Natural killer cell treated with Interleukin-12 subunit alpha and Interleukin-12 subunit beta and Interleukin-15 and Interleukin-18, amount 100 ng/mL, for 72 hours (primary cell): Measurements from ENCODE around the gene PAWR. TPM values are rescaled to one million over a fixed set of nuclear protein-coding genes. Genes with fewer than 3 reads are reported as not detected.

Experiments used
- ATAC-seq, 2 donors: fragments of 150-1000 bp; cut with Tn5 transposase in 1 of 2; sonication (Bioruptor Pico), chemical (Tn5 transposase) in 1 of 2; 2 replicates each; pipeline ENCODE4 v1.10.0; 2021
- DNase-seq: peaks from one replicate; pipeline ENCODE4 v3.0.0; 2022; ENCODE audit warnings: low spot score
- H3K27ac Mint-ChIP-seq, 2 donors: 1 replicate in 1 of 2; 2 replicates in 1 of 2; pipeline ENCODE4 v1.8.0; 2022; ENCODE audit warnings: mixed read lengths in 2 of 2, mild to moderate bottlenecking in 1 of 2, moderate library complexity in 1 of 2
- H3K27me3 Mint-ChIP-seq, 2 donors: 1 replicate in 1 of 2; 2 replicates in 1 of 2; pipeline ENCODE4 v1.8.0; 2022; ENCODE audit warnings: mixed read lengths in 2 of 2
- H3K36me3 Mint-ChIP-seq: one replicate; pipeline ENCODE4 v1.8.0; 2022; ENCODE audit warnings: mixed read lengths
- H3K4me1 Mint-ChIP-seq, 2 donors: 1 replicate in 1 of 2; 2 replicates in 1 of 2; pipeline ENCODE4 v1.8.0; 2022; ENCODE audit warnings: low read depth in 2 of 2, mixed read lengths in 2 of 2, mild to moderate bottlenecking in 1 of 2
- H3K4me3 Mint-ChIP-seq: one replicate; pipeline ENCODE4 v1.8.0; 2022; ENCODE audit warnings: mixed read lengths
- H3K9me3 Mint-ChIP-seq: 2 replicates; pipeline ENCODE4 v1.8.0; 2022; ENCODE audit warnings: mixed read lengths
- total RNA-seq, 2 donors: library from RNA; stranded (reverse); gene quantifications; one replicate each; pipeline ENCODE4 v1.2.3, GENCODE V29; 2022

Gene PAWR
- total RNA-seq, 2 donors from 2014 or later: 3.5 to 10.2 TPM

DNA sequence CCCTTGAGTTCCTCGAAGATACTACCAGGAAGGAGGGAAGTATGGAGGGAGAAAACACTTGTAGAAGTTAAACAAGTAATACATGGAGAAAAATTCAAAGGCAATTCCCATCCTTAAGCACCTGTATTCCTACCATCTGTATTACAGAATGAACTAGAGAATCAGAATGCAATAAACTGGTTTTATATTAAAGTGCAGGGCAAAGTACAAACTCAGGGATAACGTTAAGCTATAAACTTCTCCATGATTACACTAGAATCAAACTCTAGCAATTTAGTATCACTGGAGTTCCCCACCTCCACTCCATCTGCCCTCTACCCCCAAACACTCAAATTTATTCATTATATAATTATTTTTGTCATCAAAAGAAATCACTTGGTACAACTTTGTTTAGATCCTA, 13.1 kb downstream of the PAWR start:
- Mint-ChIP-seq H3K36me3 (no peaks in the 10 kb centered on the region), H3K4me3 (no peak overlapping the region), H3K9me3 (no peaks in the 10 kb centered on the region), H3K4me1 (no peaks in the 10 kb centered on the region), H3K27me3 (peaks cover 3 to 8% of the 10 kb centered on the region in 2 donors), H3K27ac (no peak overlapping the region)
- no peak for DNase-seq
- ATAC-seq: no peak

DNA sequence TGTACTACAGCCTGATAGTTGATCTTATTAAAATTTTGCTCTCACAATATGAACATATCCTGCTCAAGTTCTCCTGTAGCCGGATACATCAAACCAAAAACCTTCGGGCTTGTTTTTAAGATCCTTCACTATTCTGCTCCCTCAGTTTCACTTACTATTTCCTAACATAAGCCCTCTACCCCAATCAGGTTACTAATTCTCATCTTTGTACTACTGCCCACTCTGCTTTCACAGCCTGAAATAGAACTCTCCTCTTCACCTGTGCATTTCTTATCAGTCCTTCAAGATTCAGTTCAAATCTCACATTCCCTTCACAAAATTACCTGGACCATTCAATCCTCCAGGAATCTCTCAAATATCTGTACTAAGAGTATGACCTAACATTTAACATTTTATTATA, 14.2 kb downstream of the PAWR start:
- no peak for DNase-seq
- Mint-ChIP-seq H3K4me3 (no peak overlapping the region), H3K27ac (no peak overlapping the region), H3K36me3 (peaks cover 4% of the 10 kb centered on the region), H3K9me3 (peaks cover 5% of the 10 kb centered on the region), H3K4me1 (no peaks in the 10 kb centered on the region), H3K27me3 (peaks cover 8 to 9% of the 10 kb centered on the region in 2 donors)
- no peak for ATAC-seq

DNA sequence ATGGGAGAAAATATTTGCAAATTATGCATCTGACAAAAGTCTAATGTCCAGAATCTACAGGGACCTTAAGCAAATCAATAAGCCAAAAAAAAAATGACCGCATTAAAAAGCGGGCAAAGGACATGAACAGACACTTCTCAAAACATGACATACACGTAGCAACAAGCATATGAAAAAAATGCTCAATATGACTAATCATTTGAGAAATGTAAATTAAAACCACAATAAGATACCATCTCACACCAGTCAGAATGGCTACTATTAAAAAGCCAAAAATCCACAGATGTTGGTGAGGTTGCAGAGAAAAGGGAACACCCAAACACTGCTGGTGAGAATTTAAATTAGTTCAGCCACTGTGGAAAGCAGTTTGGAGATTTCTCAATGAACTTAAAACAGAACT, 16.1 kb downstream of the PAWR start:
- Mint-ChIP-seq H3K27ac (no peak overlapping the region), H3K4me1 (no peaks in the 10 kb centered on the region), H3K27me3 (peaks cover 6 to 8% of the 10 kb centered on the region in 2 donors), H3K36me3 (peaks cover 4% of the 10 kb centered on the region), H3K9me3 (peaks cover 5% of the 10 kb centered on the region), H3K4me3 (no peak overlapping the region)
- DNase-seq (no peak), ATAC-seq (no peak)

DNA sequence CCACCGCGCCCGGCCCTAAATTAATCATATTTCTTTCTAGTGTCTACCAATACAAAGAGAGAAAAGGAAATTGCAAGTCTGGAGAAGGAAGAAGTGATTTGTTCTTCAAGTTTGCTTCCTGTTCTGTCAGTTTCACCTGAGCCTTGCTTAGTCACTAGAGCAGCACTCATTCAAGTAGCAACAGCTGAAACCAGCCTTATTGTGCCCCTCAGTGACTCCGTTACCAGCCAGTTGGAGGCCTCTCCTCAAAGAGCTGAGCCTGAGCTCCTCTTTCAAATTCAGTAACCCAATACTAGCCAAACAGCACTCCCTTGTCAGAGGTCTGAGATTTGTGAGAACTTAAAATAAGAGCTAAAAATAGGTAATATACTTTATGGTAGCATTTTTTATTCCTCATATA, 17.4 kb downstream of the PAWR start:
- DNase-seq: no peak
- Mint-ChIP-seq H3K27me3 (peaks cover 6 to 8% of the 10 kb centered on the region in 2 donors), H3K27ac (no peak overlapping the region), H3K36me3 (peaks cover 4% of the 10 kb centered on the region), H3K9me3 (peaks cover 5% of the 10 kb centered on the region), H3K4me1 (no peaks in the 10 kb centered on the region), H3K4me3 (no peak overlapping the region)
- ATAC-seq: no peak

DNA sequence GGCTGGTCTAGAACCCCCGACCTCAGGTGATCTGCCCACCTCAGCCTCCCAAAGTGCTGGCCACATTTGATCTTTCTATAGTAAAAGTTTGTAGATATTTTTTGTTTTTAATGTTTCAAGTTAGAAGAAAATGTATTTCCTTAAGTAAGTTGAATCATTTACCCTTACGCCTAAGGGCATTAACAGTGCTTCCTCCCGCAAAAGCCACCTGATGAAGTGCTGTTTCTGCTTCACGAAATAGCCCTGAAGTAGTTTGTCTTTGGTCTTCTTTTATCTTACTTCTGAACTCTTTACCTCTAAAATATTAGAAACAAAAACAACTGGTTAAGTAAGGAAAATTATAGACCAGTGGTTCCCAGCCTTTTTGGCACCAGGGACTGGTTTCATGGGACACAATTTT, 22.7 kb downstream of the PAWR start:
- Mint-ChIP-seq H3K27ac (no peak overlapping the region), H3K27me3 (peaks cover 6 to 8% of the 10 kb centered on the region in 2 donors), H3K9me3 (peaks cover 5% of the 10 kb centered on the region), H3K4me1 (no peaks in the 10 kb centered on the region), H3K4me3 (no peak overlapping the region), H3K36me3 (peaks cover 4% of the 10 kb centered on the region)
- ATAC-seq: no peak
- DNase-seq: no peak

DNA sequence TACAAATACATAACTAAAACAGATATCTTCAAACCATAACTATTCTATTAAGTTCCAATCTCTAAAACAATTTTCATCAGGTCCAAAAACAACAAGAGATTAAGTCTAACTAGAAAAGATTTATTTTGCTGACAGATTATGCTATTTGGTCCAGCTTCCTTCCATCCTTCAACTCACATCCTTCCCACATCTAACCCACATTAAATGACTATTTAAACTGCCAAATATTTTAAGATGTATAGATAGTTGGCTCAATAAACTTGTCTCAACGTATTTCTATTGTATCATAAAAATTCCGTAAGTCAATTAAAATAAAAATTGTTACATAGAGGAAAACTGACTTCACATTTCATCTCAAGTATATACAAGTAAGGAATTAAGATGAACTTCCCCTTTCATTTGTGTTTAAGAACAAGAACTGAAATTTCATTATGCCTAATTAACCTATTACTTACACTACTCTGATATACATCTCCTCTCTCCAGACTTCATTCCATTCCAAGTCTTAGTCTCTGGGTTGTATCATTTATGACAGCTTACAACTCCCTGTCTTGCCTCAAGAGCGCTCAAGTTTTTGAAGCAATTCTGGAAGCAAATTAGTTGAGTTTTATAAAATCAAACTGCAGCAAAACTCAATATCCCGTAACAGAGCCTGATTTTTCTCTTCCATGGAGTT, 25.4 kb downstream of the PAWR start:
- Mint-ChIP-seq H3K27me3 (no peaks in the 10 kb centered on the region), H3K9me3 (no peaks in the 10 kb centered on the region), H3K4me1 (no peaks in the 10 kb centered on the region), H3K4me3 (no peak overlapping the region), H3K36me3 (no peaks in the 10 kb centered on the region), H3K27ac (no peak overlapping the region)
- DNase-seq (no peak), ATAC-seq (no peak)

DNA sequence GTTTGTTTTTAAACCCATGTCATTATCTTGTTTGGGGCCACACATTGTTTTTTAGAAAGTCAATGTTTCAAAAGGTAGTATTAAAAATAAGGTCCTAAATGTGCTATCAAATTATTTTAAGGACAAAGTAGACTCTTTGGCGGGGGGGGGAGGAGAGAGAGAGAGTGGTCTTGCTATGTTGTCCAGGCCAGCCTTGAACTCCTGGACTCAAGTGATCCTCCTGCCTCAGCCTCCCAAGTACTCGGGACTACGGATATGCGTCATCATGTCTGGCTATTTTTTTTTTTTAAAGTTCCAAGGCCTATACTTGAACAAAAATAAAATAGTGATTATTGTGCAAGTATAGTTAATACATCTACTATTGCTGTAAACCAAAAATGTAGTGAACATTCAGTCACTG, 26.2 kb downstream of the PAWR start:
- no peak for DNase-seq
- H3K4me3 Mint-ChIP-seq: no peak overlapping the region
- H3K9me3 Mint-ChIP-seq: no peaks in the 10 kb centered on the region
- ATAC-seq: no peak
- H3K27ac Mint-ChIP-seq: no peak overlapping the region
- H3K27me3 Mint-ChIP-seq: no peaks in the 10 kb centered on the region
- H3K4me1 Mint-ChIP-seq: no peaks in the 10 kb centered on the region
- no peaks in the 10 kb centered on the region for H3K36me3 Mint-ChIP-seq

DNA sequence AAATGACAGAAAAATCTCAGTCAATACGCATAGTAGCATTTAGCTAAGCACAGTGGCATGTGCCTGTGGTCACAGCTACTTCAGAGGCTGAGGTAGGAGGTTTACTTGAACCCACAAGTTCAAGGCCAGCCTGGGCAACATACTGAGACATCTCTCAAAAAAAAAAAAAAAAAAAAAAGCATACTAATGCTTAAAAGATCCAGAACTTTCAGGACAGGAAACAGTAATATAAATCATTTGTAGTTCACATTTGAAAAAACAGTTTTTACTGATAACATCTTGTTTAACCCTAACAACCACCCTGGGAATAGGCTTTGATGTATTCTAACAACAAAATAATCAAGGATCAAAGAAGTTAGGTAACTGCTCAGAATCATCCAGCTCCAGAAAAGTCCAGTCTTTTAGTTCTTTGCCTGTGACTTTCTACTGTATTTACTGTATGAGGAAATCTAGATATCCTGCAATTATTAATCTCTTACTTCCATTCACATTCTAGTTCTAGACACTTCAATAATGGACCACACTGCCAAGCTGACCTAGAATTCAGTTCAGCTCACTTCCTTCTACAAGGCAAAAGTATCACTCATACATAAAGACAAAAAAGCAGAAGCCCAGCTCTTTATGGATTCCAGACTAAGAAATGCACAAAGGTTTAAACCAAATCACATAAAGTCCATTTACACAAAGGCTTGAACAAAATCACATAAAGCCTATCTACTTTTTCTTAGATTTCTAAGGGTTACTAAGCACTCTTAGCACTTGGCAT, 28.5 kb downstream of the PAWR start:
- Mint-ChIP-seq H3K27me3 (no peaks in the 10 kb centered on the region), H3K4me1 (no peaks in the 10 kb centered on the region), H3K27ac (no peak overlapping the region), H3K36me3 (no peaks in the 10 kb centered on the region), H3K9me3 (no peaks in the 10 kb centered on the region), H3K4me3 (no peak overlapping the region)
- no peak for ATAC-seq
- no peak for DNase-seq

DNA sequence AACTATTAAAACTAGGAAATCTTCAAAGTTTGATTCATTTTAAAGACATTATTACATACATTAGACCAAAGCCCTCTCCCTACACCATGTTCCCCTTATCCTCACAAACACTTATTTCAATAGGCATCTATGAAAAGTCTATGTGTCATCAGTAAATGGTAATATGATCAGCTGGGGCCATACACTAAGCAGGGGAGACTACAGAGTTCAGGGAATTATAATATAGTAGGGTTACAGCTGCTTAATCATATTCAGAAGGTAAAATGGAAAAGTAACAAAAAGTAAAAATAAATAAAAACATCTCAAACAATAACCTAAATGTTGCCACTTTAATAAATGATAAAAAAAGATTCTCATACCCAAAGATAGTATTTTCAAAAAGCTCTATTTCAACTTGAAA, 29.1 kb downstream of the PAWR start:
- no peaks in the 10 kb centered on the region for H3K9me3 Mint-ChIP-seq
- H3K36me3 Mint-ChIP-seq: no peaks in the 10 kb centered on the region
- H3K4me1 Mint-ChIP-seq: no peaks in the 10 kb centered on the region
- ATAC-seq (no peak), DNase-seq (no peak)
- no peak overlapping the region for H3K27ac Mint-ChIP-seq
- H3K27me3 Mint-ChIP-seq: no peaks in the 10 kb centered on the region
- H3K4me3 Mint-ChIP-seq: no peak overlapping the region

DNA sequence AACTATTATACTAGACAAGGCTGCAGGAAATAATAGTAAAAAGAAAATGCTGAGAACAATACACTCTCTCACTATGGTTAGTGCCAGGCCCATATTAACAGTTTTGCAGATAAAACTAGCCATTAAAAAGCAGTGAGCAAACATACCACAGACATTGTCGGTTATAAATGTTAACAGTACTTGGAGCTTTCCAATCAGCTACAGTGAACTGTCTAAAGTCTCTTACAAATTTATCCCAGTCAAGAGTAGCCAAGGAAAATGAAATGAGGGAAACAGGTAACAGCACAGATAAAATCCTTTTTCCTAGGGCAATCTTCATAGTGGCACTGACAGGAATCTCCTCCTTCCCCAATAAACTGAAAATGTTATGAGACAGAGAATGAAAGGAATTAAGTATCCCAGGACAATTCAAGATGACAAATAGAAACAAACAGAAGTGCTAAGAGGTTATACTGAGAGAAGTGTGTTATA, 30.8 kb downstream of the PAWR start:
- DNase-seq (no peak), ATAC-seq (no peak)
- Mint-ChIP-seq H3K4me3 (no peak overlapping the region), H3K9me3 (peaks cover 3% of the 10 kb centered on the region), H3K27me3 (peaks cover 0 to 9% of the 10 kb centered on the region in 2 donors), H3K4me1 (no peaks in the 10 kb centered on the region), H3K27ac (no peak overlapping the region), H3K36me3 (peaks cover 6% of the 10 kb centered on the region)

DNA sequence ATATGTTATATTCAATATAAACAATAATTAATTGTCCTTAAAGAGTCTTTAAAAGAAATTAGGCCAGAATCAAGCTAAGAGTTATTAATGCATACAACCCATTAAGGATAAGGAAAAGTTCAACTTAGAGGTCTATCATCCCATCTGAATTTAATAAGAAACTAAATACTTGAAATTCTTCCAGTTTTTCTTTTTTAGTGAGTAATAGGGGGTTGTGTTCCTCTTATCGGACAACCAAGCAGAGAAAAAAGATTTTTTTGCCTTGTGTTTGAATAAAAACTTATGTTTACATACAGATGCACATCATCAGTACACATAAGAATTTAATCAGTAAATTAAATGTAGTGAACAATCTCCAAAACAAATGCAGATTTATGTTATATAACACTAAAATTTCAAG, 32.5 kb downstream of the PAWR start:
- Mint-ChIP-seq H3K27me3 (peaks cover 0 to 9% of the 10 kb centered on the region in 2 donors), H3K4me3 (no peak overlapping the region), H3K4me1 (no peaks in the 10 kb centered on the region), H3K27ac (no peak overlapping the region), H3K9me3 (peaks cover 3% of the 10 kb centered on the region), H3K36me3 (peaks cover 6% of the 10 kb centered on the region)
- ATAC-seq (no peak), DNase-seq (no peak)

DNA sequence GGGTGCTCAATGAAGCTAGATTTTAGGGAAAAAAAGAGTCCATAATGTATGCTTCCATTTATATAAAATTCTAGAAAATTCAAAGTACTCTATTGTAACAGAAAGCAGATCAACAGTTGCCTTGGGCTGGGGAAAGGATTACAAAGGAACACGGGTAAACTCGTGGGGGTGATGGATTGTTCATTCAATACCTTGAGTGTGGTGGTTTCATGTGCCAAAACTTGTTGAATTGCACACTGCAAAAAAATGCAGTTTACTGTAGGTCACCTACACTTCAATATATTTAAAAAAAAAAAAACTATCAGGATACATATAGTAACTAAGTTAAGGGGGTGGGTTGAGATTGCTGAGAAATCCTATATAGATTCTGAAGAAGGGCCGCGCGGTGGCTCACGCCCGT, 33.6 kb downstream of the PAWR start:
- ATAC-seq: no peak
- H3K36me3 Mint-ChIP-seq: peaks cover 6% of the 10 kb centered on the region
- no peak overlapping the region for H3K27ac Mint-ChIP-seq
- H3K9me3 Mint-ChIP-seq: peaks cover 3% of the 10 kb centered on the region
- H3K4me1 Mint-ChIP-seq: no peaks in the 10 kb centered on the region
- H3K4me3 Mint-ChIP-seq: no peak overlapping the region
- peaks cover 0 to 9% of the 10 kb centered on the region in 2 donors for H3K27me3 Mint-ChIP-seq
- no peak for DNase-seq

DNA sequence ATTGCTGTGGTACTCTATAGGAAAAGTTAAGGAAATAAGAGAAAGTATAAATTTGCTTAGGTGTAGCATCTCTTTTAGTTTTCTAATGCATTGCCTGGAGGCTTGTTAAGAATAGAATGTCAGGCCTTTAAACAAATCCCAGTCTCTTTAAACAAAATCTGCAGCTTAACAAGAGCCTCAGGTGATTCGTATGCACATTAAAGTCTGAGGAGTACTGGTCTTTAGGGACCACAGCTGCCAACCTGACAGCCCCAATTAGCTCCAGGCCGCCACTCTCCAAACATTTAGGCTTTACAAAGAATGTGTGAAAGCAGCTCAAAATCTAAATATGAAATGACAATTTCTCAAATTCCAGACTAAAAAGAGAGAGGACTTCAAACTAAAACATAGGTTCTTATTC, 35.7 kb downstream of the PAWR start:
- Mint-ChIP-seq H3K4me1 (no peaks in the 10 kb centered on the region), H3K27ac (no peak overlapping the region), H3K9me3 (peaks cover 3% of the 10 kb centered on the region), H3K36me3 (peaks cover 6% of the 10 kb centered on the region), H3K27me3 (peaks cover 0 to 9% of the 10 kb centered on the region in 2 donors), H3K4me3 (no peak overlapping the region)
- ATAC-seq: no peak
- DNase-seq: no peak

DNA sequence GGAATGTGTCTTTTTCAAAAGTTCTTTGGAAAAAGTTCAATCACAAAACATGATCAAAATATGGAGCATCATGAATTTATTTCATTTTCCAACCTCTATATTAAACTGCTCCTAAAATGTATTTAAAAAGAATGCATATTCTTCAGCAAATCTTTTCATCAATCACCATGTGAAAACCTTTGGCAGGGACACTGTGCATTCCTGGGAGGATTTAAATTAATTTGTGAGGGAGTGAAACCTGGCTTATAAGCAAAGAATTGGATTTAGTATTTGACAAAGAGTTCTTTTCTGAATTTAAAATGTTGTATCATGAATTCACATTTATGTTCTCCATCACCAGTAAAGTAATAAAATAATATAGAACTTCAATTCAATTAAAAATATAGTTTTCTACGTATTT, 38.2 kb downstream of the PAWR start:
- peaks cover 0 to 9% of the 10 kb centered on the region in 2 donors for H3K27me3 Mint-ChIP-seq
- no peaks in the 10 kb centered on the region for H3K4me1 Mint-ChIP-seq
- DNase-seq (no peak), ATAC-seq (no peak)
- H3K4me3 Mint-ChIP-seq: no peak overlapping the region
- H3K27ac Mint-ChIP-seq: no peak overlapping the region
- peaks cover 6% of the 10 kb centered on the region for H3K36me3 Mint-ChIP-seq
- H3K9me3 Mint-ChIP-seq: peaks cover 3% of the 10 kb centered on the region
